Hindlimb muscle (tissue), 1 donor: ENCODE measurements around the gene TTC28. TPM values are rescaled to one million over a fixed set of nuclear protein-coding genes. Genes with fewer than 3 reads are reported as not detected.
A peak's percentile ranks its signal among the peaks of the same experiment; 100 is the strongest.

Experiments
- DNase-seq: peaks from one replicate; pipeline ENCODE4 v3.0.0-alpha.2; 2013
- polyA plus RNA-seq: library from polyadenylated mRNA; unstranded; fragments of 120-200 nt; gene quantifications from one replicate; pipeline ENCODE4 v1.2.1, GENCODE V29; 2013; ENCODE audit not compliant: insufficient read length

TTC28 gene
- polyA plus RNA-seq, 1 donor, result 30.7 TPM

DNA sequence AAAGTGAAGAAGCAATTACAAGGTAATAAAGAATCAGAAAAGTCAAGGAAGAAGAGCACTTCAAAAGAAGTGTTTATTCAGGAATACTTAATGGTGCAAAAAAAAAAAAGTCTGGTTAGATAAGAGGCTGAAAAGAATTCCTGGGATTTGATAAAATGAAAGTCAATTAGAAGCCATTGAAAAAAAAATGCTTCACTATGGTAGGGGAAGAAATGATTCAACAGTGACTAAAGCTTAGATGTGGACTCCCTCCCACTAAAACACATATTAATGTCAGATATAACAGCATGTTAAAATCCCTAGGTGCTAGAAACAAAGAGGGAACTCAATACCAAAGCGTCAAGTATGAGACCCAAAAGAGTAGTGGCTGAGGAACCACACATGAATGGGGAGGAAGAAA, 425.2 kb downstream of the TTC28 start:
- no peak for DNase-seq

GRCh38 chr22:28252539-28252938, 427.1 kb downstream of the TTC28 start:
- DNase-seq, result no peak

DNA sequence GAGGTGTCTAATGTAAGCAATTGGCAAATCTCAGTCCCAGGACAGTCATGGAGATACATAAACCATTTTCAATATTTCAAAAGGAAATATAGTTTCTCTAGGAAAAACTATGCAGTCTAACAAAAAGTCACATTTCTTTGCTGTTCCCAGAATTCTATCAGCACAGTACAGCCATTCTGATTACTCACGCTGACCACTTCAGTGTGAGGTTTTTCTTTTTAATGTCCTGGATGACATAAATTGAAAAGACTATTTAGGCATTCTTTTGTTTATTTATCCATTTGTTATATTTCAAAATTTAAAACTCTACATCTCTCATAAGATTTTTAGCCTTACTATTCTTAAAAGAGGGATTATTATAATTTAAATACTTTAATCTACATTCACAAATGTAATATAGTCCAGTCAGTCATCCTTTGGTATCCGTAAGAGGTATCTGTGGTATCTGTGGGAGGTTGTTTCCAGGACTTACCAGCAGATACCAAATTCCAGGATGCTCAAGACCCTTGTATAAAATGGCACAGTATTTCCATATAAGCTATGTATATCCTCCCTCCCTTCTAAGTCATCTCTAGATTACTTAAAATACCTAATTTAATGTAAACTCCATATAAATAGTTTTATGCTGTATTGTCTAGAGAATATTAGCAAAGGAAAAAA, 429.5 kb downstream of the TTC28 start:
- no peak for DNase-seq

DNA sequence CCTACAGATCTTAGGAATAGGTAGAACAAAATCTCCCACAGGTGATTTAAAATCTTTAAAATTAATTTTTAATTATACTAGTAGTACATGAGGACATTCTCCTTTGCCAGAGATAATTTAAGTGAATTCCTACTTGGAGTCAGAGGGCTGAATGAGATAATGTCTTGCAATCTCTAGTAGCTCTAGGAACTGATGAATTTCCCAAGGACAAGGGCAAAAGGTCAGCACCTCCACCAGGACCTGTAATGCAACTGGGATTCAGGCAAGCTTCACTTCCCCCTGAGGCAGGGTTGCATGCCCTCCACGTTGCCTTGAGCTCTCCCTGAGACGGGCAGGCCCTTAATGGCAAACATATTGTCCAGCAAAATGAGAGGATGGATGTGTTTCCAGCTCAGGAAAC, 430.2 kb downstream of the TTC28 start:
- DNase-seq, result no peak

DNA sequence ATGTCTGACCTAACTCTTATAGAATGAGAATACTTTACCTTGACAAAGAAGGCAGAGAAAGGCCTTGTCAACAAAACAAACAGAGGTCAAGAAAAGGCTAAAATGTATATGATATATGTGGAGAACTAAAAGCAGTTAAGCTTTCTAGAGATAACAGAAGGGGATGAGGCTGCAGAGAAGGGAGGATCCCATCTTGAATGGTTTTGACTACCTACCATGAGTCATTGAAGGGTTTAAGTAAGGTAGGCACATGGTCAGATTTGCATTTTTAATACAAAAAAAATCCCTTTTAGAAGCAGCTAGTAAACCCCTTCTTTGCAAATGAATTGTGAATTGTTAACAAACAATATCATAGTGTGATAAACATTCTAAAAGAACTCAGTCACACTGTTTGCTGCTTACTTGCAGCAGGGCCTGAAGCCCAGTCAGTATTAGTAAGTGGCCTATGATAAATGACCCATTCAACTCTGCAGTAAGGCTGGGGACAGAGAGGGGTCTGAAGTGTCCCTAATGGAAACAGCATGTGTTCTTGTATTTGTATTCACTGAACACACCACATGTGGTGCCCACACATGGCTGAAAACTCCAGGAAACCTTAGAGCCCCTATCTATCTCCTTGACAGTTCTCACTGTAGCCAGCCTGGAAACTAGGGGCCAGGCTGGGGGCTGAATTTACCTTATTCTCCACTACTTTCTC, 431.8 kb downstream of the TTC28 start:
- DNase-seq, result no peak

DNA sequence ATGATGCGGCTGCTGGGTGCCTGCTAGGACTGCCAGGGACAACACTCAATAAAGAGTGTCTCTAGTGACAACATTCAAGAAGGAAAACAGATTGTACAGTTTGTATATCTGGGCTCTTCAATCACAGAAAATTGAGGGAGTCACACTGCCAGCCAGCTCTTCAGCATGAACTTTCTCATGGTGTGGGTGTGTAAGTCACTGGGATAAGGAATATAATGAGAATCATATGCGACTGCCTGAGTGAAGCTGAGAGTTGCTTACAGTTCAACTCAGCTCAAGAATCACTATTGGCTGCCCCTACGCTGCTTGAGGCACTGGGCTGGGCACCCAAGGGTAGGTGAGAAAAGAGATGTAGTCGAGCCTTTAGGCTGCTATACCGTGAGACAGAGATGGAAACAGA, 432.5 kb downstream of the TTC28 start:
- DNase-seq, result no peak

DNA sequence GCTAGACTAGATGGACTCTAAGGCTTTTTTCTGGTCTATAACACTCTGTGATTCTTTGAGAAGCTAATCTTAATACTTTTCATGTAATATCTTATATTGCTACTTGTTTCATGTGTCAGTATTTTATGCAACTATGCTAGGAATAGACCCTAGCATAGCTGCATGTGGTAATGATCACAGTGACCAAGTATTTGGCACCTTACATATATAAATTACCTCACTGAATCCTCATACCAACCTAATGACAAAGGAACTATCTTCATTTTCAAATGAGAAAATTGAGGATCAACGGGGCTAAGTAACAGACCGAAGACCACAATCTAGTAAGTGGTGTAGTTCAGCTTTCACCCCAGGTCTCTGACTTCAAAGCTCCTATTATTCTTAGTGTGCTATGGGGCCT, 433.2 kb downstream of the TTC28 start:
- DNase-seq, result no peak

- no peak for DNase-seq
Measured at GRCh38 chr22:28245579-28246224, 433.9 kb downstream of the TTC28 start.

- no peak for DNase-seq
Measured at GRCh38 chr22:28244757-28245156, 434.9 kb downstream of the TTC28 start.

DNA sequence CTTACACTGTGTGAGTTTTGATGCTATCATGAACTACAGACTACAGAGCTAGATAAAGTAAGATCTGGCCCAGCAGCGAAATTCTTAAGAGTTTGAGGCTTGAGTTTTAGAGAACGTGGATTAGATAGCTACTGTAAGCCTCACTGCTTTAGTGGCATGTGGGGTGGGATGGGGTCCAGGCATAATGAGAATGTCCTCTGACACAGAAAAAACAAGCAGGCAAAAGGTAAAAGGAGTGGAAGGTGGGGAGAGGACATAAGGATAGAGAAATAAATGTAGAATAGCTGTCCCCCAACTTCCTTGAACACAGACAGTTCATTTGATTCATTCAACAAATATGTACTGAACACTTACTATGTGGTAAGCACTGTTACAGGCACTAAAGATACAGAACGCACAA, 436.1 kb downstream of the TTC28 start:
- no peak for DNase-seq

GRCh38 chr22:28241656-28242290, 437.9 kb downstream of the TTC28 start:
- no peak for DNase-seq

- no peak for DNase-seq
Measured at GRCh38 chr22:28239941-28240340, 439.7 kb downstream of the TTC28 start.

DNA sequence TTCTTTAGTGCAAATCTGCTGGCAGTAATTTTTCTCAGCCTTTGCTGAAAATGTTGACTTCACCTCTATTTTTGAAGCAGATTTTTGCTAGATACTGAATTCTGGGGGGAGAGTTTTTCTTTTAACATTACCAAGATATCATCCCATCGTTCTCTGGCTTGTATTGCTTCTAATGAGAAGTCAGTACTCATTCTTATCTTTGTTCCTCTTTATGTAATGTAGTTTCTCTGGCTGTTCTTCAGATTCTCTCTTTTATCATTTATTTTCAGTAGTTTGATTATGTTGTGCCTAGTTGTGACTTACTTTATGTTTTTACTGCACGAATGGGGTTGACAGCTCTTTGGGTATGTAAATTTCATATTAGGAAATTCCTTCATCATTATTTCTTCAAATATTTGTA, 441.9 kb downstream of the TTC28 start:
- no peak for DNase-seq

- no peak for DNase-seq
Measured at GRCh38 chr22:28237112-28237511, 442.5 kb downstream of the TTC28 start.

DNA sequence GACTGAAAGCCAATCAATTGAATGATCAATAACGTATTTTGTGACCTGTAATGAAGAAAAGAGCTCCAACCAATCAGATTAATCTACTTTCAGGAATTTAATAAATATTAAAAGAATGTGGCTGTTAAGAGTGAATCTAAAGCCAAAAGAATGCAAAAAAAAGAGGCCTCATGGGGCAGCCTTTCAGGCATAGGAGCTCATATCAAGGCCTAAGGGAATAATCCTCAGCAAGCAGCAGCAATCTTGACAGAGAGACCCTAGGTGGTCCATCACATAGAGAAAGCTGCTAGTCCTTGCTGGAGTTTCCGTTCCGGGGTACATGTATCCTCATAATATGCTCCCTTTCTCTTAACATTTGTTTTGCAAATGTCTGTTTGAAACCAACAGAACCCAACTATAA, 447.4 kb downstream of the TTC28 start:
- no peak for DNase-seq

GRCh38 chr22:28231441-28231840, 448.2 kb downstream of the TTC28 start:
- DNase-seq, result no peak

GRCh38 chr22:28230671-28231070, 449.0 kb downstream of the TTC28 start:
- peak; percentile 16 for DNase-seq

- DNase-seq, result peak; percentile 43
Measured at GRCh38 chr22:28229566-28230485, 449.8 kb downstream of the TTC28 start.

- DNase-seq, result no peak
Measured at GRCh38 chr22:28223826-28224225, 455.8 kb downstream of the TTC28 start.

DNA sequence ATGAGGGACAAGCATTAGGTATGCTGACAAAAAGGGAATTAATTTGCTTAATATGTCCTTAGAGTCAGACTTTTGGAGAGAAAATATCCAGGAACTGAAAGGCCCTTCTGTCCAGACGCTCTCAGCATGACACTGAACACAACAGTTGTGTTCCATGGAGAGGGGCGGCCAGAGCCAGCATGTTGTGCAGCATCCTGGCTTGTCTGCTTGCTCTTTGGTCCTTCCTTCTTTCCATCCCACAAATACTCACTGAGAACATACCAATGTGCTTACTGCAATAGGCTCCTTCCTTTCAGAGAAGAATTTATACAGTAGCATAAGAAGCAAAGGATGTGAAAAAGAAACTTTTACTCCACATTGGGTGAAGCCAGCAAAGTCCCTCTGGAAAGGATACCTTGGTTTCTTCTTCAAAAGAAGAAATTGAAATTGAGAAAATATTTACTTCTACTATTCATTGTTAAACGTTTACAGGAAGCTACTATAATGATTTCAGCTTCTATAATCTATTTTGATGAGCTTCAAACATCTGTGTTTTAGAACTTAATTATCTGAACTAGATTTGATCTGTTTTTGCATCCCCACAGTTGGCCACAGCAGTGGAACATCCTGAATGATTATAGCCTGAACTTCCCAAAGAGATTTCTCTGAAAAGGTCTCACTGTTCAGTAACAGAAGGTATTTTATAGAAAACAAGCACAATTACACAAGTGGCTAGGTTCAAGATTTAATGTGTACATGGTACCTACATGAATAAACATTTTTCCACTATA, 456.5 kb downstream of the TTC28 start:
- DNase-seq, result peak; percentile 16

DNA sequence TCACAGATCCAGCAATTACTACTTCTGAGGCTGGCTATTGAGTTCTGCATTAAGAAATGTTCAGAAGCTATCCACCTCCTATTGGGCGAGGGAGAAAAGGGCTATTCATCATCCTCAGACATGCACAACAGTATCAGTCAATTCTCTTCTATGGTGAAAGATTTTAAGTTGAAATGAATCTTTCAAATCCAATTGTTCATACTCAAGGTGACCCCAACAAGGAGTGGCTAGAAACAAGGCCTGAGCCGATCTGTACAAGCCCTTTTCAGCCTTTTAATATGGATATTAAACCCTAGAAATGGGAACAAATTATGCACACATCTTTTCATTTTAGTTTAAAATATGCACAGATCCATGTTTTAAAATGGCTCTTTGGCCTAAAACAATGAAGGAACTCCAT, 457.1 kb downstream of the TTC28 start:
- DNase-seq, result no peak

- no peak for DNase-seq
Measured at GRCh38 chr22:28222052-28222451, 457.6 kb downstream of the TTC28 start.
